Islet precursor cell (in vitro differentiated cells): ENCODE data around the gene KATNB1.
"Not testable (repeated sequence)": the region's sequence is repeated elsewhere in the genome, so short reads cannot be mapped to it uniquely, and the experiment has no call there.

Experiments
- DNase-seq: peaks from one replicate; pipeline ENCODE4 v3.0.0-alpha.2; 2018

Gene KATNB1

GRCh38 chr16:57746316-57746715 lies 10.7 kb downstream of the KATNB1 start:
- not testable (repeated sequence) for DNase-seq

GRCh38 chr16:57747091-57747490 lies 11.5 kb downstream of the KATNB1 start:
- no peak for DNase-seq

GRCh38 chr16:57747496-57747895 lies 11.9 kb downstream of the KATNB1 start:
- no peak for DNase-seq

- no peak for DNase-seq
Measured at GRCh38 chr16:57747996-57748395, 12.4 kb downstream of the KATNB1 start.

- DNase-seq, result peak; percentile 83
Measured at GRCh38 chr16:57748596-57748995, 13.0 kb downstream of the KATNB1 start.

GRCh38 chr16:57749101-57749692 lies 13.6 kb downstream of the KATNB1 start:
- DNase-seq, result no peak

- no peak for DNase-seq
Measured at GRCh38 chr16:57749856-57750452, 14.4 kb downstream of the KATNB1 start.

- no peak for DNase-seq
Measured at GRCh38 chr16:57750796-57751538, 15.4 kb downstream of the KATNB1 start.

- no peak for DNase-seq
Measured at GRCh38 chr16:57751539-57752202, 16.1 kb downstream of the KATNB1 start.

GRCh38 chr16:57752203-57752580 lies 16.6 kb downstream of the KATNB1 start:
- DNase-seq, result no peak

- peak; percentile 54 for DNase-seq
Measured at GRCh38 chr16:57752581-57753447, 17.2 kb downstream of the KATNB1 start.

- no peak for DNase-seq
Measured at GRCh38 chr16:57753448-57754353, 18.1 kb downstream of the KATNB1 start.

GRCh38 chr16:57754354-57755060 lies 18.9 kb downstream of the KATNB1 start:
- DNase-seq, result peak; percentile 60

- DNase-seq, result no peak
Measured at GRCh38 chr16:57755061-57755684, 19.6 kb downstream of the KATNB1 start.

- DNase-seq, result peak; percentile 47
Measured at GRCh38 chr16:57755726-57756423, 20.3 kb downstream of the KATNB1 start.

GRCh38 chr16:57756424-57757325 lies 21.1 kb downstream of the KATNB1 start:
- DNase-seq, result peak; percentile 48

- peak; percentile 90 for DNase-seq
Measured at GRCh38 chr16:57757326-57757786, 21.8 kb downstream of the KATNB1 start.

- peak; percentile 45 for DNase-seq
Measured at GRCh38 chr16:57757883-57758282, 22.3 kb downstream of the KATNB1 start.
